Activated CD4-positive, alpha-beta T cell treated with anti-CD3 and anti-CD28 coated beads for 36 hours (primary cell): ENCODE data around the gene NUF2. TPM values are rescaled to one million over a fixed set of nuclear protein-coding genes. Genes with fewer than 3 reads are reported as not detected.
A peak's percentile ranks its signal among the peaks of the same experiment; 100 is the strongest.
"Not testable (repeated sequence)": the region's sequence is repeated elsewhere in the genome, so short reads cannot be mapped to it uniquely, and the experiment has no call there.

Experiments
- ATAC-seq: fragments of 200-7000 bp; cut with Tn5 transposase; one replicate; pipeline ENCODE4 v1.10.0; 2021; ENCODE audit warnings: mild to moderate bottlenecking, moderate library complexity
- CTCF ChIA-PET: fragments of 350-600 bp; sonication (Branson Sonifier 250); formaldehyde crosslinking; loops from one replicate; lab custom pipeline; 2021; ENCODE audit warnings: antibody characterized with exemption; lab: Charles Lee
- POLR2A ChIA-PET: fragments of 350-600 bp; sonication (Branson Sonifier 250); formaldehyde crosslinking; loops from one replicate; lab custom pipeline; 2021; ENCODE audit warnings: antibody characterized with exemption, inconsistent platforms; lab: Charles Lee
- DNase-seq: peaks from one replicate; pipeline ENCODE4 v3.0.0-alpha.2; 2020
- H3K27ac Mint-ChIP-seq: one replicate; pipeline ENCODE4 v1.8.0; 2021; ENCODE audit warnings: mixed read lengths
- H3K27me3 Mint-ChIP-seq: one replicate; pipeline ENCODE4 v1.8.0; 2021; ENCODE audit warnings: mixed read lengths
- H3K36me3 Mint-ChIP-seq: one replicate; pipeline ENCODE4 v1.8.0; 2021; ENCODE audit warnings: low read depth, mixed read lengths
- H3K4me1 Mint-ChIP-seq: one replicate; pipeline ENCODE4 v1.8.0; 2021; ENCODE audit warnings: mixed read lengths
- H3K4me3 Mint-ChIP-seq: one replicate; pipeline ENCODE4 v1.8.0; 2021; ENCODE audit warnings: mild to moderate bottlenecking, moderate library complexity, mixed read lengths
- H3K9me3 Mint-ChIP-seq: one replicate; pipeline ENCODE4 v1.8.0; 2021; ENCODE audit warnings: low read depth, mixed read lengths
- intact Hi-C, 2 experiments: fragments of 100-400 bp; cut with DNase I in 1 of 2; cut with micrococcal nuclease in 1 of 2; formaldehyde crosslinking; loops; one replicate each; pipeline versions ENCODE4 v1.14.2 to v1.15.1; 2022 to 2024; cut with DNase I, micrococcal nuclease
- total RNA-seq, 2 experiments: library from RNA; stranded (reverse); gene quantifications; one replicate each; pipeline ENCODE4 v1.2.3, GENCODE V29; 2021

Gene NUF2
- 10 to 100 TPM; 57.6 to 58.4 TPM for total RNA-seq

DNA sequence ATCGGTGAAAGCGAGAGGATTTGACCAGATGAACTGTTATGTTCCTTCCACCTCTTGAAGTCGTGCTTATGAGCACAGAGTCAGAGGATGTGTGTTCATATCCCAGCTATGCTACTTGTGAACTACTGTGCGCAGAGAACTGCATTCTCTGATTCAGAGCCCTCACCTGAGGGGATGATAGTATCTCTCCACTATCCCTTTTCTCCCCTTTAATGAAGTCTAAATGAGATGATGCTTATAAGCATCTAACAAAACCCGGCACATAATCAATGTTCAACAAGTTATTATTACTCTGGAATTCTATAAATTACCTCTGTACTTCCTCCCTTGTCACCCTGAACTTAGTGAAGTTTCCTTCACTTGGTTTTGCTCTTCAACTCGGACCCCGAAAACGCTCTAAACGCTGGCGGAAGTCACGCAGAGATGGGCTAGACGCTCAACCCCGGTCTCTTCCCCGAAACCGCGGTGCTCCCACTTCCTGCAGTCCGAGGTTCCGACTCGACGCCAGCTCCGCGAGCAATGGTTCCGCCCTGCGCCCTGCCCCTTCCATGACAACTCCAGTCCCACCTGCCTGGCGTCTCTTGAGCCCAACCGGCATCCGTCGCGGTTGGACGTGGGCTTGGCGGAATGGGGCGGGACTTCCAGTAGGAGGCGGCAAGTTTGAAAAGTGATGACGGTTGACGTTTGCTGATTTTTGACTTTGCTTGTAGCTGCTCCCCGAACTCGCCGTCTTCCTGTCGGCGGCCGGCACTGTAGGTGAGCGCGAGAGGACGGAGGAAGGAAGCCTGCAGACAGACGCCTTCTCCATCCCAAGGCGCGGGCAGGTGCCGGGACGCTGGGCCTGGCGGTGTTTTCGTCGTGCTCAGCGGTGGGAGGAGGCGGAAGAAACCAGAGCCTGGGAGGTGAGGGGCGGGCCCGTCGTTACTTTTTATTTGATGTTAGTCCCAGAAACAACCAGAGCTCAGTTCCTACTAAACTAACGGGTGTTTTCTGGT is at the start of gene NUF2:
NUF2 (plus strand) TSS at position 644 of the 995 bp plus-strand sequence. CDS start 4,098 bp downstream, outside the sequence.
- ATAC-seq (peak; percentile 93), DNase-seq (peak; percentile 98)
- intact Hi-C loops = loop anchor here (1.0 to 5.0 kb wide), 6 partner anchors 531 to 1549 kb away; partner anchors contain the start of genes UAP1 (in 2 of the 2), HSD17B7 (in 1 of the 2), PBX1 (in 1 of the 2) and UHMK1 (in 1 of the 2)
- peak within 1 kb of the TSS; percentile 98 for H3K27ac Mint-ChIP-seq
- no peaks in the 10 kb centered on the region for H3K9me3 Mint-ChIP-seq
- peaks cover 4% of the 10 kb centered on the region for H3K36me3 Mint-ChIP-seq
- ChIA-PET CTCF (interaction anchor here (0.7 to 1.2 kb wide), 4 partner anchors 10 to 473 kb away, joined by 3 to 5 read pairs (median 3); no protein-coding TSS in a partner anchor), POLR2A (interaction anchor here (0.6 to 0.8 kb wide), 3 partner anchors 18 to 1213 kb away, joined by 3 read pairs; no protein-coding TSS in a partner anchor)
- no peaks in the 10 kb centered on the region for H3K27me3 Mint-ChIP-seq
- peak within 1 kb of the TSS; percentile 89 for H3K4me3 Mint-ChIP-seq
- peaks cover 8% of the 10 kb centered on the region for H3K4me1 Mint-ChIP-seq

DNA sequence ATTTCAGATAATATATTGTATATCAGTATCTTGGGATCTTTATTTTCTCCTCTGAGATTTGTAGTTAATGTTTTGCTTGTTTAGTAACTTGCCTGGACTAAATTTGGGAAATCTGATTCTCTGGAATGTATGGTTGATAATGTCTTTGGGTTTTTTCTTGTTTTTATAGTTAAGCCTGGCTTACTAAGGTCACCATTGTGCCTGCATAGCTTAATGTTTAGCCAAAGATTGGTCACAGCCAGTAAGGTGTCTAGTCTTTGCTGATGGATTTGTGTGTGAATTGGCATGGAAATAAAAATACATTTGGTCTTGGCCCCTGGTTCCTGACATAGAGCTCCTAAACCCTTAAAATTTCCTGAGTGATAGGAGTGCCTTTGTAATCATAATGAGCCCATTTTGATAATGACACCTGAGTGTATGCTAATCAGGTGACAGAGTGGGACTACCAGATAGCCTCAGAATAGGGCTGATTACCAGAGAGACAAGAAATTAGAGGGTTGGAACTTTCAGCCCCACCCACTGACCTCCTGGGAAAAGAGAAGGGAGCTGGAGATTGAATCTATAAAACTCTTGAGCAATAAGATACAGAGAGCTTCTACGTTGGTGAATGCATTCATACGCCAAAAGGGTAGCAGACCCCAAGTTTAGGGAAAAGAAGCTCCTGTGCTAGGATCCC is 47.9 kb upstream of the NUF2 start:
- Mint-ChIP-seq H3K27ac (no peak overlapping the region), H3K27me3 (no peaks in the 10 kb centered on the region), H3K9me3 (peaks cover 4% of the 10 kb centered on the region), H3K36me3 (peaks cover 27% of the 10 kb centered on the region), H3K4me3 (no peak overlapping the region), H3K4me1 (no peaks in the 10 kb centered on the region)
- no peak for ATAC-seq
- ChIA-PET POLR2A (no interaction called here), CTCF (interaction anchor here (1.0 kb wide), 1 partner anchor 41 kb away, joined by 3 read pairs; no protein-coding TSS in a partner anchor)
- DNase-seq = no peak
- intact Hi-C loops = no loop called here

DNA sequence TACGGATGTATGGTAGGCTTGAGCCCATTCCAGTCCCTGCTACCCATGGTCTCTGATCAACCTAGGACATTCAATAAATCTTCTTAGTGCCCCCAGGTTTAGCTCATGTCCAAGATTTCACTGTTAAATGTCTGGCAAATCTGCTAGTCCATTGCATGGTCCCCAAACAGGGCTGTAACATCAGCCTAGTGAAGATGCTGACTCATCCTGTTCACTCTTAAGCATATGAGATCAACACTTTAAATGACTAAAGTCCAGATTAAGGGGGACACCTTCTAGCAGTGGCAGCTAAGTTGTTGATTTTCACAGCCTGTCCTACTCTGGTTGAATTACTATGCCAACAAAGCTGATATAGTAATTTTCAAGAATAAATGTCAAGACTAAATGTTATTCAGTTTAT is 46.5 kb upstream of the NUF2 start:
- H3K9me3 Mint-ChIP-seq = peaks cover 14% of the 10 kb centered on the region
- peak; percentile 23 for ATAC-seq
- no peak for DNase-seq
- intact Hi-C loops = no loop called here
- no peaks in the 10 kb centered on the region for H3K4me1 Mint-ChIP-seq
- no peaks in the 10 kb centered on the region for H3K27me3 Mint-ChIP-seq
- ChIA-PET CTCF (no interaction called here), POLR2A (no interaction called here)
- no peak overlapping the region for H3K4me3 Mint-ChIP-seq
- peaks cover 35% of the 10 kb centered on the region for H3K36me3 Mint-ChIP-seq
- H3K27ac Mint-ChIP-seq = no peak overlapping the region

DNA sequence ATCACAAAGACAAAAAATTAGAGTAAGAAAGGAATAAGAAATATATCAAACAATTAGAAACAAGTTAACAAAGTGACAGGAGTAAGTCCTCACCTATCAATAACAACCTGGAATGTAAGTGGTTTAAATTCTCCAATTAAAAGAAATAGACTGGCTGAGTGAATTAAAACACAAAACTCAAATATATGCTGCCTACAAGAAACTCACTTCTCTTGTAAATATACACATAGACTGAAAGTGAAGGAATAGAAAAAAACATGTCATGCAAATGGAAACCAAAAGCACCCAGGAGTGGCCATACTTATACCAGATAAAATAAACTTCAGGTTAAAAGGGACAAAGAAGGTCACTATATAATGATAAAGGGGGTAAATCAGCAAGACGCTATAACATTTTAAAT is 43.2 kb upstream of the NUF2 start:
- Mint-ChIP-seq H3K36me3 (peaks cover 59% of the 10 kb centered on the region), H3K27me3 (no peaks in the 10 kb centered on the region), H3K27ac (no peak overlapping the region), H3K9me3 (peaks cover 27% of the 10 kb centered on the region), H3K4me1 (no peaks in the 10 kb centered on the region), H3K4me3 (no peak overlapping the region)
- POLR2A ChIA-PET = no interaction called here
- CTCF ChIA-PET = no interaction called here
- DNase-seq = no peak
- no peak for ATAC-seq
- intact Hi-C loops = no loop called here

DNA sequence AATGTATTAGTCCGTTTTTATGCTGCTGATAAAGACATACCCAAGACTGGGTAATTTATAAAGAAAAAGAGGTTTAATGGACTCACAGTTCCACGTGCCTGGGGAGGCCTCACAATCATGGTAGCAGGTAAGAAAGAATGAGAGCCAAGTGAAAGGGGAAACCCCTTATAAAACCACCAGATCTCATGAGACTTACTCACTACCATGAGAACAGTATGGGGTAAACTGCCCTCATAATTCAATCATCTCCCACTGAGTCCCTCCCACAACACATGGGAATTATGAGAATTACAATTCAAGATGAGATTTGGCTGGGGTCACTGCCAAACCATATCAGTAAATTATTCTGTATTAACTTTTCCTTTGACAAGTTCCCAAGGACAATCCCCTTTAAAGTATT is 36.9 kb upstream of the NUF2 start:
- H3K27ac Mint-ChIP-seq, intact Hi-C loops, POLR2A ChIA-PET, H3K4me3 Mint-ChIP-seq, H3K27me3 Mint-ChIP-seq: not testable (repeated sequence)
- H3K9me3 Mint-ChIP-seq = peaks cover 16% of the 10 kb centered on the region
- peak; percentile 74 for ATAC-seq
- CTCF ChIA-PET = interaction anchor here (0.7 kb wide), 1 partner anchor 1128 kb away, joined by 4 read pairs; no protein-coding TSS in a partner anchor
- H3K4me1 Mint-ChIP-seq = peaks cover 15% of the 10 kb centered on the region
- DNase-seq = peak; percentile 10
- peaks cover 43% of the 10 kb centered on the region for H3K36me3 Mint-ChIP-seq

DNA sequence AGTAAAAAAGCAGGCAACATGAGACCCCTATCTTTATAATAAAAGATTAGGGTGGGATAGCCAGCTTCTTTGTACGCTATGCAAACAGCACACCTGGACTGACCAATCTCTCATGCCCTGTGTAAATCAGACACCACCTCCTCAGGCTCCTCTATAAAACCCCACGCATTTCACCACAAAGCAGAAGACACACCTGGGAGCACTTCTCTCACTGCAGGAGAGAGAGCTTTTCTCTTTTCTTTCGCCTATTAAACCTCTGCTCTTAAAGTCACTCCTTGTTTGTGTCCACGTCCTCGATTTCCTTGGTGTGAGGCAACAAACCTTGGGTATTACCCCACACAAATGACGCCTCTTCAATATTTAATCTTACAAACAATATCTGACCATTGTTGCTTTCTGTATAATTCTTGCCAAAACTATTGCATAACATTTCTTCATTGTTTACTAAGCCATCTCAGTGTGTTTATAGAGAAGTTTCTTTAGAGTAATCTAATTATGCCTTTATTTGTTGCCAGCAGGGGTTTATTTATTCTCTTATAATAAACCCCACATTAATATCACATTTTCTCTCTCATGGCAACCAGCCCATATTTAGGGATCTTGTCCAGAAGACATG is 31.6 kb upstream of the NUF2 start:
- Mint-ChIP-seq H3K36me3 (peaks cover 32% of the 10 kb centered on the region), H3K4me1 (peaks cover 7% of the 10 kb centered on the region), H3K27me3 (no peaks in the 10 kb centered on the region), H3K27ac (no peak overlapping the region), H3K4me3 (no peak overlapping the region), H3K9me3 (peaks cover 8% of the 10 kb centered on the region)
- DNase-seq = no peak
- ATAC-seq = no peak
- CTCF ChIA-PET = no interaction called here
- intact Hi-C loops = no loop called here
- POLR2A ChIA-PET = no interaction called here

DNA sequence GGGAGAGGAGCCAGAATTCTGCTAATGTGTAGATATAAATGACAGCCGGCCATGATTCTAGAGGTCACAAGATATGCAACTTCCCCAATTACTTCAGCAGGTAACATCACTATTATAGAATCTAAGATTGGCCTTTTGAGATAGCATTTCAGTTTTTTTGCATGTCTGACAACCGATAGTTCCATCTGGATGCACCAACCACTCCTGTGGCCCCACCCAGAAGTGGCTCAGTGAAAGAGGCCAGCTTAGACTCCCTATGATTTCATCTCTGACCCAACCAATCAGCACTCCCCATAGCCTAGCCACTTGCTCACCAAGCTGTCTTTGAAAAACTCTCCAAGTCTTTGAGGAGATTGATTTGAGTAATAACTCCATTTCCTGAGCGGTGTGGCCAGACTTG is 30.3 kb upstream of the NUF2 start:
- intact Hi-C loops = no loop called here
- ChIA-PET POLR2A (no interaction called here), CTCF (interaction anchor here (0.6 kb wide), 2 partner anchors 24 to 257 kb away, joined by 3 to 4 read pairs; no protein-coding TSS in a partner anchor)
- no peak for ATAC-seq
- Mint-ChIP-seq H3K4me1 (peaks cover 7% of the 10 kb centered on the region), H3K27me3 (no peaks in the 10 kb centered on the region), H3K9me3 (peaks cover 8% of the 10 kb centered on the region), H3K27ac (no peak overlapping the region), H3K4me3 (no peak overlapping the region), H3K36me3 (peaks cover 35% of the 10 kb centered on the region)
- DNase-seq = no peak

DNA sequence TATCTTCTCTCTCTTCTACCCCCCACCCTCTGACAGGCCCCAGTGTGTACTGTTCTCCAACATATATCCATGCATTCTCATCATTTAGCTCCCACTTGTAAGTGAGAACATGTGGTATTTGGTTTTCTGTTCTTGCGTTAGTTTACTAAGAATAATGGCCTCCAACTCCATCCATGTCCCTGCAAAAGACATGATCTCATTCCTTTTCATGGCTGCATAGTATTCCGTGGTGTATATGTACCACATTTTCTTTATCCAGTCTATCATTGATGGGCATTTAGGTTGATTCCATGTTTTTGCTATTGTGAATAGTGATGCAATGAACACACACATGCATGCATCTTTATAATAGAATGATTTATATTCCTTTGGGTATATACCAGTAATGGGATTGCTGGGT is 29.6 kb upstream of the NUF2 start:
- H3K9me3 Mint-ChIP-seq, H3K27ac Mint-ChIP-seq, H3K27me3 Mint-ChIP-seq, intact Hi-C loops, DNase-seq, H3K4me1 Mint-ChIP-seq, H3K4me3 Mint-ChIP-seq, CTCF ChIA-PET, POLR2A ChIA-PET, ATAC-seq: not testable (repeated sequence)
- H3K36me3 Mint-ChIP-seq = peaks cover 39% of the 10 kb centered on the region

DNA sequence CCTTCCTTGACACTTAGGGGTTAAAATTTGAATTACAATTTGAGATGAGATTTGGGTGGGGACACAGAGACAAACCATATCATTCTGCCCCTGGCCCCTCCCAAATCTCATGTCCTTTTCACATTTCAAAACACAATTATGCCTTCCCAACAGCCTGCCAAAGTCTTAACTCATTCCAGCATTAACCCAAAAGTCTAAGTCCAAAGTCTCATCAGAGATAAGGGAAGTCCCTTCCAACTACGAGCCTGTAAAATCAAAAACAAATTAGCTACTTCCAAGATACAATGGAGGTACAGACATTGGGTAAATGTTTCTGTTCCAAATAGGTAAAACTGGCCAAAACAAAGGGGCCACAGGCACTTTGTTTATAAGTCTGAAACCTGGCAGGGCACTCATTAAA is 28.3 kb upstream of the NUF2 start:
- POLR2A ChIA-PET, DNase-seq, H3K27me3 Mint-ChIP-seq, H3K27ac Mint-ChIP-seq, H3K9me3 Mint-ChIP-seq, intact Hi-C loops, H3K4me3 Mint-ChIP-seq, H3K4me1 Mint-ChIP-seq, ATAC-seq: not testable (repeated sequence)
- CTCF ChIA-PET = interaction anchor here (1.4 kb wide), 1 partner anchor 22 kb away, joined by 3 read pairs; no protein-coding TSS in a partner anchor
- H3K36me3 Mint-ChIP-seq = peaks cover 40% of the 10 kb centered on the region

DNA sequence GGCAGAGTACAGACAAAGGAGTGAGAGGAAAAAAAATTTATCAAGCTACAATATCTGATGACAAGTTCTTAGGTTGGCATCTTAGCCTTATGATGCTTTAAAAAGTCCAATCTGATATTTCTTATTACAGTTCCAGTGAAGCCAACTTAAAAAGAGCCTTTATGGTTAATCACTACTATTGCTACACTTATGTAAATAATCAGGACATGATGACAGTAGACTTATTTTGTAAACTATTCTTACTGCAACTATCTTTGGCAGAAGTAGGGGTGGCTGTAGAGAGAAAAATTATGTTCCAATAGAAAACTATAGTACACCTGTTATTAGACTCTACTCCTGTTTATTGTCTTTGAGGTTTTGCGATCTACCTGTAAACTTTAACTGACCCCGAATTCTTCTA is 25.8 kb upstream of the NUF2 start:
- POLR2A ChIA-PET = no interaction called here
- Mint-ChIP-seq H3K9me3 (peaks cover 8% of the 10 kb centered on the region), H3K36me3 (peaks cover 55% of the 10 kb centered on the region), H3K4me3 (no peak overlapping the region), H3K27me3 (no peaks in the 10 kb centered on the region), H3K4me1 (no peaks in the 10 kb centered on the region), H3K27ac (no peak overlapping the region)
- no peak for DNase-seq
- CTCF ChIA-PET = no interaction called here
- no peak for ATAC-seq
- intact Hi-C loops = no loop called here
